ENCODE data around the gene SPDYE1.

Gene SPDYE1

GRCh38 chr7:44045226-44046014, 47.7 kb downstream of the SPDYE1 start:
- no peak for DNase-seq

- DNase-seq = no peak
Measured at GRCh38 chr7:44046321-44047061, 48.8 kb downstream of the SPDYE1 start.

- DNase-seq = no peak
Measured at GRCh38 chr7:44048031-44048795, 50.5 kb downstream of the SPDYE1 start.

GRCh38 chr7:44050121-44050914, 52.6 kb downstream of the SPDYE1 start:
- no peak for DNase-seq

- DNase-seq = no peak
Measured at GRCh38 chr7:44050915-44051560, 53.3 kb downstream of the SPDYE1 start.

GRCh38 chr7:44051611-44052220, 54.0 kb downstream of the SPDYE1 start:
- DNase-seq = no peak

- DNase-seq = no peak
Measured at GRCh38 chr7:44052771-44053365, 55.2 kb downstream of the SPDYE1 start.

- no peak for DNase-seq
Measured at GRCh38 chr7:44056681-44057080, 59.0 kb downstream of the SPDYE1 start.

GRCh38 chr7:44057181-44057848, 59.6 kb downstream of the SPDYE1 start:
- no peak for DNase-seq

GRCh38 chr7:44057849-44058758, 60.4 kb downstream of the SPDYE1 start:
- no peak for DNase-seq

- DNase-seq = no peak
Measured at GRCh38 chr7:44058759-44059218, 61.1 kb downstream of the SPDYE1 start.

- DNase-seq = no peak
Measured at GRCh38 chr7:44059219-44060090, 61.8 kb downstream of the SPDYE1 start.
